ENCODE data around the gene REM1. TPM values are rescaled to one million over a fixed set of nuclear protein-coding genes. Genes with fewer than 3 reads are reported as not detected.

Gene REM1
- total RNA-seq, 2 donors from 2014 or later = 3.0 to 3.1 TPM

DNA sequence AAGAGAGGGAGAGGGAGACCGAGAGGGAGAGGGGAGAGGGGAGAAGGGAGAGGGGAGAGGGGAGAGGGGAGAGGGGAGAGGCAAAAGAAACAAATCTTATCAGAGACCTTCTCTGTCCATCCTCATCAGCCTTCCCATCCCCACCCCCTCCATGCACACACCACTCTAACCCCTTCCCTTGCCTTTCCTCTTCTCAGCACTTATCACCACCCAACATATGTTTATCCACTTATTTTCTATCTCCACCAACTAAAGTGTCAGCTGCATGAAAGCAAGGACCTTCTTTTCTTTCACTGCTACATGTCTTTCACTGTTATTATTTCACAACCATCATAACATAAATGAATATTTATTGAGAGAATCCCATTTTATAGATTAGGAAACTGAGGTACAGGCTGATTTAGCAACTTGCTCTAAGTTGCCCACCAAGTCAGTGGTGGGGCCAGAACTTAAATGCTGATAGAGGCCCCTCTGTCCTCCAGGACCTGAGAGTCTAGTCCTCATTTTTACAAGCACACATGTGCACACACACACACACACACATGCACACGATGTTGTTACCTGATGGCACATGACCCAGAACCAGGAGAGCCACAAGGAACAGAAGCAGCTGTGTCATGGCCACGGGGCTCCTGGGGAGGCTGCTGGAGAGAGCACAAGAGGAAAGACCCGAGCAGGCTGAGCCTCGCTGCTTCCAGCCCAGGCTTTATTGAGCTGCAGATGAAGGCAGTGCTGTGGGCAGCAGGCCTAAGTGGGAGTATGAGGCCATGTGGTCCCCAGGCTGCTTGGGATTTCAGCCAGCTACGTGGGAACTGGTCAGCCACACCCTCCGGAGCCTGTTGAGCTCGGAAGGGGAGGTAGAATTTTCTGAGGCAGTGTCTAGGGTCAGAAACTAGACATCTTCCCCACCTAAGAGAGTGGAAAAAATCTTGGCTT is 2.4 kb upstream of the REM1 start:
- DNase-seq (ENCODE audit: low spot score) = no peak
- Histone ChIP-seq H3K27me3 (no peaks in the 10 kb centered on the region), H3K4me1 (peaks cover 0 to 14% of the 10 kb centered on the region in 2 donors), H3K4me3 (no peak overlapping the region), H3K27ac (no peak overlapping the region), H3K36me3 (no peaks in the 10 kb centered on the region), H3K9me3 (no peaks in the 10 kb centered on the region)
- no peak for TF ChIP-seq CTCF (IDR thresholded peaks at IDR 0.05)

DNA sequence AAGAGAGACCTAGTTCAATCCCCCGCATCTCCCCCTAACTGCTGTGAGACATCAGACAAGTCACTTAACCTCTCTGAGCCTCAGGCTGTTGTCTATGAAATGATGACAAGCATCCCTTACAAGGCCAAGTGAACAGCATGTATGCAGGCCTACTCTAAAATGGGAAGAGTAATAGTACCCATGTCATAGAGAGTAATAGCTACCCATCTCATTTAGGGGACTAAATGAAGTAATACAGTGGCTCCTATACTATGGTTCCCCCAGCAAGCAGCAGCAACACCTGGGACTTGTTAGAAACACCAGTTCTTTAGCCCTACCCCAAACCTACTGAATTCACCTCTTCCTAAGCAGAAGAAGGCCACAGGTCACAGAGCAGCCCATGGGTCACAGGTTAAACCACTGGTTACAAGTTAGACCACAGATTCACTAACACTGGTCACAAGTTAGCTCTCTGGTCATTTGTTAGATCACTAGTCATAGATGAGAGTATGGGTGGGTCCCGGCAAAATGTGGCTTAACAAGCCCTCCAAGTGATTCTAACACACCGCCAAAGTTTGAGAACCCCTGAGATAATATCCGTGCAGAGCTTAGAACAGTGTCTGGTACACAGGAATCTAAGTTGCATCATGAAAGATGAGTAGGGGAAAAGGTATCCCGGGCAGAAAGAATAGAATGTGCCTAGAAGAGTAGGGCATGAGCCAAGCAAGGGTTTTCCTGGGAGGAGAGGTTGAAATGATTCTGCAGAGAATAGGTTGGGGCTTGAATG is 1.6 kb upstream of the REM1 start:
- no peaks in the 10 kb centered on the region for H3K36me3 ChIP-seq
- peaks cover 0 to 14% of the 10 kb centered on the region in 2 donors for H3K4me1 ChIP-seq
- no peak for DNase-seq (ENCODE audit: low spot score)
- H3K27ac ChIP-seq = no peak overlapping the region
- TF ChIP-seq CTCF (IDR thresholded peaks at IDR 0.05) = no peak
- no peaks in the 10 kb centered on the region for H3K27me3 ChIP-seq
- H3K9me3 ChIP-seq = no peaks in the 10 kb centered on the region
- H3K4me3 ChIP-seq = no peak overlapping the region

- no peak for DNase-seq (ENCODE audit: low spot score)
- H3K4me3 ChIP-seq = no peak overlapping the region
- peaks cover 0 to 14% of the 10 kb centered on the region in 2 donors for H3K4me1 ChIP-seq
- no peaks in the 10 kb centered on the region for H3K27me3 ChIP-seq
- no peak for TF ChIP-seq CTCF (IDR thresholded peaks at IDR 0.05)
- no peaks in the 10 kb centered on the region for H3K36me3 ChIP-seq
- H3K9me3 ChIP-seq = no peaks in the 10 kb centered on the region
- H3K27ac ChIP-seq = no peak overlapping the region
Measured at GRCh38 chr20:31474097-31474436, 1.0 kb upstream of the REM1 start.

GRCh38 chr20:31475472-31476293 is 595 bp downstream of the REM1 start:
- H3K4me1 ChIP-seq = peaks cover 0 to 14% of the 10 kb centered on the region in 2 donors
- H3K4me3 ChIP-seq = peak overlapping the region; percentile 53 to 61
- no peaks in the 10 kb centered on the region for H3K9me3 ChIP-seq
- H3K36me3 ChIP-seq = no peaks in the 10 kb centered on the region
- TF ChIP-seq CTCF (IDR thresholded peaks at IDR 0.05) = no peak
- H3K27me3 ChIP-seq = no peaks in the 10 kb centered on the region
- peak overlapping the region; percentile 81 to 83 for H3K27ac ChIP-seq
- no peak for DNase-seq (ENCODE audit: low spot score)

- peak overlapping the region in 1 of 2 donors; percentile 61 for H3K4me3 ChIP-seq
- no peaks in the 10 kb centered on the region for H3K9me3 ChIP-seq
- no peaks in the 10 kb centered on the region for H3K36me3 ChIP-seq
- H3K4me1 ChIP-seq = peaks cover 0 to 14% of the 10 kb centered on the region in 2 donors
- TF ChIP-seq CTCF (IDR thresholded peaks at IDR 0.05) = no peak
- DNase-seq (ENCODE audit: low spot score) = no peak
- peak overlapping the region; percentile 31 to 83 for H3K27ac ChIP-seq
- H3K27me3 ChIP-seq = no peaks in the 10 kb centered on the region
Measured at GRCh38 chr20:31476294-31476585, 1.2 kb downstream of the REM1 start.
